Measurements from ENCODE around the gene BRWD1. TPM values are rescaled to one million over a fixed set of nuclear protein-coding genes. Genes with fewer than 3 reads are reported as not detected.

Gene BRWD1
- total RNA-seq: 10 to 100 TPM; 19.1 to 24.5 TPM

DNA sequence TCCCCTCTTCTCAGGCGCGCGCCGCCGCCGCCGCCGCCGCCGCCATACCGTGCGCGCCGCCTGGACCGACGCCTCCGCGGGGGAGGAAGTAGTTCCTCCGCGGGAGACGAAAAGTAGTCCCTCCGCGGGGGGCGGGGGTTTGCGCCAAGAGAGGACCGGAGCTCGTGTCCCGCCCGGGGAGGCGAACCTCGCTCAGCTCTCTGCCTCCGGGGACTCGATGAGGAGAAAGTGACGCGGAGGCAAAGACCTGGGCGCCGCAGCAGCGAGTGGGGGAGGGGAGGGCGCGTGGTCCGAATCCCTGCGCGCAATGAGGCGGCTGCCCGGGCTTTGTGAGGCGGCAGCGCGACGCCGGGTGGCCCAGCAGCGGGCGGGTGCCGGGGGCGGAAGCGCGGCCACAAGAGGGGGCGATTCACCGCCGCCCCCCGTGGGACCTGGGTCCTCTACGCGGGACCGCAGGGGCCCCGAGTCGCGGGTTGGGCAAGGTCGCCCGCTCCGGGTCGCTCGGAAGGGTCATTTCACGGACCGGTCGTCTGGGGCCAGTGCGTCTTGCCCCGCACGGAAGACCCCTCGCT lies at the start of gene BRWD1:
Gene BRWD1 (minus strand): TSS at position 62 of the 572 bp plus-strand sequence. CDS start 141 bp downstream, outside the sequence.
- peaks cover 28% of the 10 kb centered on the region for H3K36me3 Mint-ChIP-seq (ENCODE audit: low read depth)
- intact Hi-C loops (cut with DNase I, micrococcal nuclease): loop anchor here (1.0 to 5.0 kb wide), 9 partner anchors 36 to 546 kb away; partner anchors contain the start of genes ETS2 (in 2 of the 2), HMGN1 (in 1 of the 2) and PSMG1 (in 1 of the 2)
- POLR2A ChIA-PET: interaction anchor here (2.6 kb wide), 1 partner anchor 34 kb away, joined by 19 read pairs; the partner anchor contains the start of gene HMGN1
- peak; percentile 42 for ATAC-seq
- H3K27ac Mint-ChIP-seq: peak within 1 kb of the TSS; percentile 96
- no peaks in the 10 kb centered on the region for H3K27me3 Mint-ChIP-seq
- no peaks in the 10 kb centered on the region for H3K9me3 Mint-ChIP-seq (ENCODE audit: low read depth)
- DNase-seq: peak; percentile 85
- peaks cover 39% of the 10 kb centered on the region for H3K4me1 Mint-ChIP-seq
- CTCF ChIA-PET: no interaction called here
- H3K4me3 Mint-ChIP-seq: peak within 1 kb of the TSS; percentile 92

DNA sequence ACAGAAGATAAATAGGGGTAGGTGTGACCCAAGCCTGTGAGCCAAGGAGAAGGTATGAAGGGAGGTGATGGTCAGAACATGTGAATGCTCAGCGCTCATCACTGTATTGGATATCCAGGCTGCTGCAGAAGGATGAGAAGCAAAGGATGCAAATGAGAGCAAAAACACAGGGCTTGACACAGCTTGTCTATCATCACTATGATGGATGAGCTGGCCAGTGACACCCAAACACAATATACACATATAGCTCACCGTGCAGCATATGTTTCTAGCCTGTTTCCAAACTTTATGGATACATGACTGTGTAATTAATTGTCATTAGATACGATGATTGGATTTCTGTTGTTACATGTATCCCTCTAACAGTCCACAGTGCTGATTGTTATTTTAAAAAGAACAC lies 49.3 kb upstream of the BRWD1 start:
- CTCF ChIA-PET: interaction anchor here (0.8 kb wide), 1 partner anchor 12 kb away, joined by 3 read pairs; no protein-coding TSS in a partner anchor
- Mint-ChIP-seq H3K4me3 (no peak overlapping the region), H3K27ac (no peak overlapping the region), H3K4me1 (no peaks in the 10 kb centered on the region), H3K27me3 (no peaks in the 10 kb centered on the region), H3K36me3 (ENCODE audit: low read depth) (no peaks in the 10 kb centered on the region), H3K9me3 (ENCODE audit: low read depth) (no peaks in the 10 kb centered on the region)
- POLR2A ChIA-PET: no interaction called here
- DNase-seq (no peak), ATAC-seq (no peak)
- intact Hi-C loops (cut with DNase I, micrococcal nuclease): no loop called here

DNA sequence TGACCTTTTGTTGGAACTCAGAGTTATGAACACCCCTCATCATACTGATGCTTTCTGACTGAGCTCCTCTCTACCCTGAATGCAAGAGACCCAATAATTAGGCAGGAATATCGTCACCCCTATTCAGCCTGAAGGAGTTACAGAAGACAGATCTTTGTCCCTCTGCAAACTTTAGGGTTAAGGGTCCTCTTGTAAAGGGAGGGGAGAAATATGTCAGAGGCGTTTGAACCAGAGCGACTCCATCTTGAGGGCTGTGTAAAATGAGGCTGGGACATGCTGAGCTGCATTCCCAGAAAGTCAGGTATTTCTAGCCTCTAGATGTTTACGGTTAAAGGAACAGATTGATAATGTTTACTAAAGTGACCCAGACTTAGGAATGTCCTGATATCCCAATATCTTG lies 46.0 kb upstream of the BRWD1 start:
- intact Hi-C loops (cut with DNase I, micrococcal nuclease): no loop called here
- ChIA-PET CTCF (no interaction called here), POLR2A (no interaction called here)
- no peak overlapping the region for H3K4me3 Mint-ChIP-seq
- ATAC-seq: no peak
- H3K36me3 Mint-ChIP-seq (ENCODE audit: low read depth): no peaks in the 10 kb centered on the region
- no peaks in the 10 kb centered on the region for H3K9me3 Mint-ChIP-seq (ENCODE audit: low read depth)
- H3K4me1 Mint-ChIP-seq: no peaks in the 10 kb centered on the region
- H3K27ac Mint-ChIP-seq: no peak overlapping the region
- no peak for DNase-seq
- H3K27me3 Mint-ChIP-seq: peaks cover 2% of the 10 kb centered on the region

DNA sequence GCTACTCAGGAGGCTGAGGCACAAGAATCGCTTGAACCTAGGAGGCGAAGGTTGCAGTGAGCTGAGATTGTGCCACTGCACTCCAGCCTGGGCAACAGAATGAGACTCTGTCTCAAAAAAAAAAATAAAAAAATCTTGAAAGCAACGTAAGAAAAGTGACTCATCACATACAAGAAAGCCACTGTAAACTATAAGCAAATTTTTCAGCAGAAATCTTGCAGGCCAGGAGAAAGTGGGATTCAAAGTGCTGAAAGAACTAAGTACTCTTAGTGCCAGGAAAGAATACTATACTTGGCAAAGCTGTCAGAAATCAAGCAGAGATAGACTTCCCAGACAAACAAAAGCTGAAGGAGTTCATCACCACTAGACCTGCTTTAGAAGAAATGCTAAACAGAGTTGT lies 39.9 kb upstream of the BRWD1 start:
- DNase-seq (no peak), ATAC-seq (no peak)
- Mint-ChIP-seq H3K4me1 (peaks cover 5% of the 10 kb centered on the region), H3K9me3 (ENCODE audit: low read depth) (no peaks in the 10 kb centered on the region), H3K27me3 (peaks cover 2% of the 10 kb centered on the region), H3K36me3 (ENCODE audit: low read depth) (peaks cover under 1% of the 10 kb centered on the region), H3K27ac (no peak overlapping the region), H3K4me3 (no peak overlapping the region)
- POLR2A ChIA-PET: no interaction called here
- intact Hi-C loops (cut with DNase I, micrococcal nuclease): no loop called here
- CTCF ChIA-PET: interaction anchor here (1.3 kb wide), 1 partner anchor 34 kb away, joined by 5 read pairs; no protein-coding TSS in a partner anchor

DNA sequence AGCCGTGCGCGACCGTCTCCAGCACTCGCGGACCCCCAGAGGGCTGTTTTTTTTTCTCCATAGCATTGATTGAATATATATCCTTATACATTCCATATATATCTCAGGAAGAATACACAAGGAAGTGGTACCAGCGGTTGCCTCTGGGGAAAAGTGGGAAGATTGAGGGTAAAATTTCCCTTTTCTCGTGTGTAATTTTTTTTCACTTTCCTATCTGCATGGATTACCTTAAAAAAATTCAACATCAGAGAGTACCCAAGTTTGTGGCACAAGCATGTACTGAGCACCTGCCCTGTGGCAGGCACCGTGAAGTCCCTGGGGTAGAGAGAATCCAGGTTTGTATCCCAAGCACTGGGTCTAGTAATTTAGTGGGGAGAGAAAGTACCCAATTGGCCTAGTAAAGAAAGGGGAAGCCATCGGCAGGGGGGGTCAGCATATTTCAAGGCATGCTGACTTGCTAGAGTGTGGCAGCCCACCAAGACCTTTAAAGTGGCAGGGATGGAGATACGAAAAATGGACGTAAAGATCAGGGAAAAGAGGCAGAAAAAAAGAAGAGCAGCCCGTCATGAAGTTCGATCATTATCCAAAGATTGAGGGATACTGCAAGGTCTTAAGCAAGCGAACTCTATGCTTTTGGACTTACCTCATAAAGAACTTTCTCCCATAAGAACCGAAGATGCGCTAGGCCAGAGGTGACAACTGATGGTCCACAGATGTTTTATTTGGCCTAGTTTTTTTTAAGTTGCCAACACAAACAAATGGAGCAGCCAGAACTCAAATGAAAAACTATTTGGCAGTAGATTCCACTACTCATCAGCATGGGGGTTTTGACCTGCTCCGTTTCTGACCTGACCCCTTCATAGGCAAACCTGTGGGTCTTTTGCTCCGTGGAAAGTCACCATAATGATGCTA lies 36.9 kb upstream of the BRWD1 start:
- intact Hi-C loops (cut with DNase I, micrococcal nuclease): no loop called here
- POLR2A ChIA-PET: interaction anchor here (0.6 to 1.2 kb wide), 3 partner anchors 33 to 76 kb away, joined by 3 to 4 read pairs (median 3); no protein-coding TSS in a partner anchor
- CTCF ChIA-PET: interaction anchor here (1.0 to 4.5 kb wide), 2 partner anchors 37 to 38 kb away, joined by 4 to 18 read pairs; no protein-coding TSS in a partner anchor
- peak overlapping the region; percentile 100 for H3K27ac Mint-ChIP-seq
- H3K4me1 Mint-ChIP-seq: peaks cover 26% of the 10 kb centered on the region
- H3K36me3 Mint-ChIP-seq (ENCODE audit: low read depth): peaks cover 24% of the 10 kb centered on the region
- ATAC-seq (no peak), DNase-seq (no peak)
- peaks cover 2% of the 10 kb centered on the region for H3K27me3 Mint-ChIP-seq
- peak overlapping the region; percentile 92 for H3K4me3 Mint-ChIP-seq
- no peaks in the 10 kb centered on the region for H3K9me3 Mint-ChIP-seq (ENCODE audit: low read depth)

DNA sequence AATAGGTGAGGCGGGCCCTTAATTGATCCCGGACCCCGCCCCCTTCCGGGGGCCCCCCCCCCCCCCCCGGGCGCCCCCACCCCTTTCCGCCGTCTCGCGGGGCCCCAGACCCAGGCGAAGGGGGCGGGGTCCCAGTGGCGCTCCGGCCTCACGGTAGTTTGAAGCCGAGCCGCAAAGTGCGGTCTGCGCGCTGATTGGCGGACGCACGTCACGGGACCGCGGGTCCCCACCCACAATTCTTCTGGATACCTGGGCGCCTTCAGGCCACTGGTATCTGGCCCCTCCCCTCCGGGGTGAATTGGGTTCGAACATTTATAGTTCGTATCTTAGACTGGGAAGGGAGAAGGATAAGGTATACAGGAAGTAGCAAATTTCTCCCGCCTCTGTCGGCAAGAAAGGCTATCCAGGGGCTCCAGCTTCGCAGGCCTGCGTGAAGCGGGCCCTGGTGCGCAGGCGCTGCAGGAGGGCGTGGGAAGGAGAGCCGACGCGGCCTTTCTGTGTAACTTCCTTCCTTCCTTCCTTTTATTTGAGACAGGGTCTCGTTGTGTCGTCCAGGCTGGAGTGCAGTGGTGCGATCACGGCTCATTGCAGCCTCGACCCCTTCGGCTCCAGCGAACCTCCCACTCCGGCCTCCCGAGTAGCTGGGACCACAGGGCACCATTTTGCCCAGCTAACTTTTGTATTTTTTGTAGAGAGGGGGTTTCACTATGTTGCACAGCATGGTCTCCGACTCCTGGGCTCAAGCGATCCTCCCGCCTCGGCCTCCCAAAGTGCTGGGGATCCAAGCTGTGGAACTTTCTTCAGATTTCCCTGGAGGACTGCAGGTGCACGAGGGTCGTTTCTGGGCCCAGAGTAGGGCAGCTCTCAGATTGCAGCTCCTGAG lies 36.0 kb upstream of the BRWD1 start:
- ChIA-PET CTCF (interaction anchor here (1.0 to 4.5 kb wide), 2 partner anchors 37 to 38 kb away, joined by 4 to 18 read pairs; no protein-coding TSS in a partner anchor), POLR2A (interaction anchor here (0.5 to 2.9 kb wide), 11 partner anchors 20 to 243 kb away, joined by 3 to 19 read pairs (median 3); partner anchors contain the start of gene BRWD1)
- H3K4me1 Mint-ChIP-seq: peaks cover 33% of the 10 kb centered on the region
- ATAC-seq (peak; percentile 89), DNase-seq (peak; percentile 99)
- peak overlapping the region; percentile 100 for H3K27ac Mint-ChIP-seq
- intact Hi-C loops (cut with DNase I, micrococcal nuclease): loop anchor here (1.0 to 5.0 kb wide), 9 partner anchors 31 to 1982 kb away; partner anchors contain the start of genes PSMG1 (in 2 of the 2), BRWD1 (in 1 of the 2), DYRK1A (in 1 of the 2) and ETS2 (in 1 of the 2)
- peak overlapping the region; percentile 92 for H3K4me3 Mint-ChIP-seq
- peaks cover 31% of the 10 kb centered on the region for H3K36me3 Mint-ChIP-seq (ENCODE audit: low read depth)
- no peaks in the 10 kb centered on the region for H3K27me3 Mint-ChIP-seq
- no peaks in the 10 kb centered on the region for H3K9me3 Mint-ChIP-seq (ENCODE audit: low read depth)

DNA sequence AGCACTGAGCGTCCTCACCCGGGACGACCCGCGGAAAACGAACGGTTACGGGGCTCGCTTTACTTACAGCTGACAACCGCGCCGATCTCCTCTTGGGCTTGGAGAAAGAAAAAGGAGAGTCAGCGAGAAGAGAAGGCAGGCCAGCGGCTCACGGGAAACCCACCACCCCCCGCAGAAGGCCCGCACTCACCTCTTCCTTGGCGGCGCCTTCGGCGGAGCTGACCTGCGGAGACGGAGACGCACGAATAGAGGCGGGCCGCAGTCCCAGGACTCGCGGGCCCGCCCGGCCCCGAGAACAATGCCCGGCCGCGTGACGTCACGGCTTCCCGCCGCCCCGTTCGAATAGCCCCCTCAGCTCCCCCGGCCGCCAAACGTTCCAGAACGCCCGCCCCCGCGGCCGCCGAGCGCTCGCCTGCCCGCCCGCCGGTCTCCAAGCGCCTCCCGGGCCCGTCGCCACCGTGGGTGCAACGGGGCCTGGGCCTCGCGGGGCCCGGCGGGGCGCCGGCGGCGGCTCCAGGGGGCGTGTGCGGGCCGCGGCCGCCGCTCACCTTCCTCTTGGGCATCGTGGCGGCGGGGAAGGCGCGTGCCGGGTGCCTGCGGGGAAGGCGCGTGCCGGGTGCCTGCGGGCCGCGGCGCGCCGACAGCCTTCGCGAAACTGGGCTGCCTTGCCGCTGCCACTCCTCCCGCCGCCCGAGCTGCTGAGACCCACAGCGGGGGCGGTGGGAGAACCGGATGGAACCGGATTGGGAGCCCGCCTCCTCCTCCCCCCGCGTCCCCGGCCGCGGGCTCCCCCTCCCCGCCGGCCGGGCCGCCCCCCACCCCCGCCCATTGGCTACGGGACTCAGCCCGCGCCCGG lies 35.2 kb upstream of the BRWD1 start, which contains the start of gene HMGN1:
Gene HMGN1 (minus strand): TSS at position 734 of the 856 bp plus-strand sequence. CDS start 171 bp downstream, at position 563.
- Mint-ChIP-seq H3K9me3 (ENCODE audit: low read depth) (no peaks in the 10 kb centered on the region), H3K4me3 (peak within 1 kb of the TSS; percentile 92), H3K4me1 (peaks cover 36% of the 10 kb centered on the region), H3K36me3 (ENCODE audit: low read depth) (peaks cover 36% of the 10 kb centered on the region), H3K27me3 (no peaks in the 10 kb centered on the region), H3K27ac (peak within 1 kb of the TSS; percentile 100)
- DNase-seq (peak; percentile 95), ATAC-seq (peak; percentile 22)
- ChIA-PET CTCF (interaction anchor here (0.6 to 4.5 kb wide), 4 partner anchors 36 to 57 kb away, joined by 3 to 18 read pairs (median 4); no protein-coding TSS in a partner anchor), POLR2A (interaction anchor here (0.5 to 2.9 kb wide), 14 partner anchors 10 to 242 kb away, joined by 3 to 19 read pairs (median 4); partner anchors contain the start of genes BRWD1 and PSMG1)
- intact Hi-C loops (cut with DNase I, micrococcal nuclease): loop anchor here (1.0 to 5.0 kb wide), 9 partner anchors 32 to 1981 kb away; partner anchors contain the start of genes PSMG1 (in 2 of the 2), BRWD1 (in 1 of the 2), DYRK1A (in 1 of the 2) and ETS2 (in 1 of the 2)

DNA sequence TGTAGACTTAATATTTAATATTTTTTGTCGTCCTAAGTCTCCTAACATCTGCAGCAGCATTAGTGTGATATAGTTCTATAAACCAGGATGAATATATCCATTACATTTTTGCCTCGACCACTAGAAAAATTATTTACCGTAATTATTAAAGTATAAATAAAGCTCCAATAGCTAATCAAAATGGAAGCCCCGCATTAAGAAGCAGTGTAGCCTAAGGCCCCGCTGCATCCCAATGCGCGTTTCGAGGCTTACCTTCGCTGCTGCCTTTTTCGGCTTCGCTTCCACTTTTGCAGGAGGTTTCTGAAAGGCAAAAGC lies 34.6 kb upstream of the BRWD1 start:
- H3K27ac Mint-ChIP-seq: peak overlapping the region; percentile 91
- intact Hi-C loops (cut with DNase I, micrococcal nuclease): loop anchor here in 1 of 2 experiments (5.0 kb wide), 1 partner anchor 1981 kb away; the partner anchor contains the start of gene DYRK1A
- peaks cover 36% of the 10 kb centered on the region for H3K4me1 Mint-ChIP-seq
- ATAC-seq: no peak
- no peaks in the 10 kb centered on the region for H3K27me3 Mint-ChIP-seq
- no peaks in the 10 kb centered on the region for H3K9me3 Mint-ChIP-seq (ENCODE audit: low read depth)
- peak overlapping the region; percentile 75 for H3K4me3 Mint-ChIP-seq
- no peak for DNase-seq
- H3K36me3 Mint-ChIP-seq (ENCODE audit: low read depth): peaks cover 41% of the 10 kb centered on the region
- CTCF ChIA-PET: interaction anchor here (0.6 to 4.5 kb wide), 3 partner anchors 37 to 58 kb away, joined by 3 to 18 read pairs (median 3); no protein-coding TSS in a partner anchor
- POLR2A ChIA-PET: interaction anchor here (0.7 to 2.9 kb wide), 5 partner anchors 9 to 165 kb away, joined by 3 to 19 read pairs (median 7); partner anchors contain the start of genes BRWD1 and PSMG1

DNA sequence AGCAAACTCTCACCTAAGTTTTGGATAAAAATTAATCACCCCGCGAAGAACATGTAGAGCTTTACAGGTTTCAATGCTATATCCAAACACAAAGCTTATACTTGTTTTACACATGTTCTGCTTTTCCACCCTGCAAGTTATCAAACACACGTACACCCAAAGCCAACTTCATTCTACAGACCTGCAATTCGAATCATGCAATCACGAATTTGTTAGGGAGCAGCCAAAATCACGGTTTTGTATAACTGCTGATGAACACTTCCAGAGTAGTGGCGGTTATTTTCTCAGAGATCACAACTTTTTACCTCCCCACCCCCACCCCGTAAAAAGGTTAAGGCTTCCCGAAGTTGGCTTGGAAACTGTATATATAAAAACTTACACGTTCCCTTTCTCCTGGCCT lies 34.1 kb upstream of the BRWD1 start:
- Mint-ChIP-seq H3K4me3 (peak overlapping the region; percentile 75), H3K9me3 (ENCODE audit: low read depth) (no peaks in the 10 kb centered on the region), H3K36me3 (ENCODE audit: low read depth) (peaks cover 43% of the 10 kb centered on the region), H3K27me3 (no peaks in the 10 kb centered on the region), H3K4me1 (peaks cover 36% of the 10 kb centered on the region), H3K27ac (peak overlapping the region; percentile 91)
- no peak for DNase-seq
- POLR2A ChIA-PET: interaction anchor here (1.4 to 2.9 kb wide), 3 partner anchors 31 to 164 kb away, joined by 7 to 19 read pairs (median 9); partner anchors contain the start of genes BRWD1 and PSMG1
- intact Hi-C loops (cut with DNase I, micrococcal nuclease): loop anchor here in 1 of 2 experiments (5.0 kb wide), 1 partner anchor 1980 kb away; the partner anchor contains the start of gene DYRK1A
- ATAC-seq: no peak
- CTCF ChIA-PET: interaction anchor here (1.2 to 4.5 kb wide), 3 partner anchors 25 to 44 kb away, joined by 3 to 18 read pairs (median 3); no protein-coding TSS in a partner anchor

All from activated CD4-positive, alpha-beta T cell treated with anti-CD3 and anti-CD28 coated beads for 36 hours (primary cell).